GM10266 (cell line): Measurements from ENCODE around the gene GMDS.
A peak's percentile ranks its signal among the peaks of the same experiment; 100 is the strongest.

ENCODE experiments used
- DNase-seq: peaks from one replicate; pipeline ENCODE4 v3.0.0; 2012; ENCODE audit errors: extremely low spot score
- CTCF ChIP-seq: IDR thresholded peaks from 2 replicates; pipeline ENCODE4 v1.5.1; 2012; ENCODE audit warnings: mild to moderate bottlenecking, low read depth; ENCODE audit not compliant: control insufficient read depth, insufficient read depth; ENCODE audit errors: missing control alignments

Gene GMDS

GRCh38 chr6:2114100-2114499 is 131.3 kb downstream of the GMDS start:
- no peak for DNase-seq
- TF ChIP-seq CTCF, result no peak

DNA sequence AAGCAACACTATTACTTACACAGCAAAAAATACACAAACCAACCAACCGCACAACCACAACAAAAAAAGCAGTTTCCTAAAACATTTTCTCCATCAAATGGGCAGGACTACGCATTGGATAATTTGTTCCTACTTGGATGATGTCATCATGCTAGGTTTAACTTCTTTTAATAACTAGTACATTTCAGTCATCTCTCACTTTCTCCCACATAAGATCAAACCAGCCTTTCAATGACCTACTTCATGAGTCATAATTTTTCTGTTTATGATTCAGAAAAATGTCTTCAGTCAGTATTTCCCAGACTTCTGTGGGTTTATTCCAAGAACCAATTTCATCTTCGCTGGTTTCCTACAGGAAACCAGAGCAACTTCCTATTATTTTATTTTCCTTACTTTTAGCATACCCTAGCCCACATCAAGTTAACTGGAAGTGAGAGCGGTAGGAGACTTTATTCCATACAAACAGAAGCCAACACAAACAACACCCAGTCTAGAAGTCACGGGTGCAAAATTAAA is 134.2 kb downstream of the GMDS start:
- DNase-seq, result peak; percentile 64
- TF ChIP-seq CTCF, result no peak

DNA sequence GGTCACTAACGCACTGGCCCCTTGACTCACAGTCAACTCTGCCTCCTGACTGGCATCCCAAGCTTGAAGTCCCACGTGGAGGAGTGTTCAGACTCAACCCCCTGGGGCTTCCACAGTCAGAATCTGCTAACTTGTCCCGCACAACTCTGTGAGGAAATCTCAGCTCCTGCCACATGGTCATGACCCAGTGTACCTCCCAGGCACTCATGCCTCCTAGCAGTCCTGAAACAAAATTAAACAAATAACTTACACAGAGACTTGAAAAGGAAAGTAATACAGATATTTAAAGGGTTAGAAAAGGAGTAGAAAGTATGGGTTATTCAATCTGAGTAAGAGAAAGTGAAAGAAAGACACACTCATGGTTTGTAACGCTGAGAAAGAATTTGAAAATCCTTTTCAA is 134.9 kb downstream of the GMDS start:
- TF ChIP-seq CTCF, result no peak
- peak; percentile 29 for DNase-seq

DNA sequence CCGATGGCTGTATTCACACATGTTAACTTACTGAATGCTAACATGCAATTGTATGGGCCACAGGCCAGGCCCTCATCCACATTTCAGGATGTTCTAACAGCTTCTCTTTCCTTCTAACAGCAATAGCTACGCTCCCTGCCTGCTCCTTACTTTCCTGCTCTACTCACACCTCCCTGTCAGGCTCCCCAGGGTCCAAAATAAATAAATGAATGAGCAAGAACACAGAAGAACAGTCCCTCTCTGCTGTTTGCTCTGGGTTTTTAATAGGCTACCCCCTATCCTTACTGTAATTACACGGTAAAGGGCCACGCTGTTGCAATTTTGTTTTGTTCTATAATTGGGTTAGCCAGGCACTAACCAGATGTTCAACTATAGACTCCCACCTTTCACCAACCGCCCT is 135.6 kb downstream of the GMDS start:
- no peak for TF ChIP-seq CTCF
- no peak for DNase-seq

GRCh38 chr6:2108700-2109306 is 136.6 kb downstream of the GMDS start:
- TF ChIP-seq CTCF, result no peak
- DNase-seq, result no peak

DNA sequence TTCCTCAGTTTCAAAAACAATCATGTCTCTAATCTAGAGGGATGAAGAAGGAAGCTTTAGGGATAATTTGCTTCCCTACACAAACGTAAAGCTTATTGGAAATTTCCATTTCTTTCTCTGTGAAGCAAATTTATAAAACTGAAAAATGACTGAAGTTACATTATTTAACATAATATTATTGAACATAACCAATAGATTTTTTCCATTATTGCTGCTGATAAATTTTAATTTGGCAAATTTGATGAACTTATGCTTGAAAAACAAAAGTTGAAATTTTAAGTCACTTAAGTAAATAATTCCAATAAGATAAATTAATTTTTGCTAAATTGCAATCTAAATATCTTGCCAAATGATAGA is 140.9 kb downstream of the GMDS start:
- DNase-seq, result no peak
- TF ChIP-seq CTCF, result no peak

- peak; percentile 20 for DNase-seq
- TF ChIP-seq CTCF, result peak; percentile 58
Measured at GRCh38 chr6:2103765-2104523, 141.5 kb downstream of the GMDS start.
